ACC112 (cell line): ENCODE measurements around the gene ZDHHC7.

Experiments used
- H2AFZ ChIP-seq: fragments of 200-600 bp; sonication (generic); one replicate; pipeline ENCODE4 v1.6.0; 2017; ENCODE audit warnings: antibody characterized with exemption, low read length; ENCODE audit not compliant: unreplicated experiment
- H3K27ac ChIP-seq: fragments of 200-600 bp; sonication (generic); 2 replicates; pipeline ENCODE4 v1.5.1; 2014; ENCODE audit warnings: low read depth, mild to moderate bottlenecking, antibody characterized with exemption, low read length, moderate library complexity
- H3K27me3 ChIP-seq: fragments of 200-600 bp; sonication (generic); 2 replicates; pipeline ENCODE4 v1.6.1; 2014; ENCODE audit warnings: mild to moderate bottlenecking, antibody characterized with exemption, low read length, moderate library complexity, mixed read lengths; ENCODE audit not compliant: insufficient read depth
- H3K36me3 ChIP-seq: fragments of 200-600 bp; sonication (generic); 2 replicates; pipeline ENCODE4 v1.6.1; 2016; ENCODE audit warnings: mild to moderate bottlenecking, antibody characterized with exemption, low read length, moderate library complexity, mixed read lengths; ENCODE audit not compliant: insufficient read depth
- H3K4me1 ChIP-seq: fragments of 200-600 bp; sonication (generic); one replicate; pipeline ENCODE4 v1.6.1; 2016; ENCODE audit warnings: low read length, mixed read lengths; ENCODE audit not compliant: insufficient read depth, unreplicated experiment, control insufficient read depth
- H3K4me3 ChIP-seq: fragments of 200-600 bp; sonication (generic); 2 replicates; pipeline ENCODE4 v1.5.1; 2014; ENCODE audit warnings: mild to moderate bottlenecking, low read depth, low read length
- H3K79me2 ChIP-seq: fragments of 200-600 bp; sonication (generic); one replicate; pipeline ENCODE4 v1.6.0; 2016; ENCODE audit warnings: low read length; ENCODE audit not compliant: control insufficient read depth, unreplicated experiment, insufficient read depth

The ZDHHC7 gene

GRCh38 chr16:84976644-84977400 is 34.5 kb downstream of the ZDHHC7 start:
- Histone ChIP-seq H3K79me2 (no peaks in the 10 kb centered on the region), H3K27me3 (no peaks in the 10 kb centered on the region), H3K36me3 (peaks cover 30% of the 10 kb centered on the region), H2AFZ (no peak overlapping the region), H3K27ac (peak overlapping the region; percentile 79), H3K4me1 (peaks cover 42% of the 10 kb centered on the region), H3K4me3 (no peak overlapping the region; the same call in 1 of the 2 replicates)

- Histone ChIP-seq H3K79me2 (no peaks in the 10 kb centered on the region), H3K27ac (no peak overlapping the region), H3K4me1 (peaks cover 42% of the 10 kb centered on the region), H3K27me3 (no peaks in the 10 kb centered on the region), H2AFZ (no peak overlapping the region), H3K36me3 (peaks cover 23% of the 10 kb centered on the region), H3K4me3 (no peak overlapping the region)
These were observed 35.8 kb downstream of the ZDHHC7 start for GRCh38 chr16:84975522-84975921.

DNA sequence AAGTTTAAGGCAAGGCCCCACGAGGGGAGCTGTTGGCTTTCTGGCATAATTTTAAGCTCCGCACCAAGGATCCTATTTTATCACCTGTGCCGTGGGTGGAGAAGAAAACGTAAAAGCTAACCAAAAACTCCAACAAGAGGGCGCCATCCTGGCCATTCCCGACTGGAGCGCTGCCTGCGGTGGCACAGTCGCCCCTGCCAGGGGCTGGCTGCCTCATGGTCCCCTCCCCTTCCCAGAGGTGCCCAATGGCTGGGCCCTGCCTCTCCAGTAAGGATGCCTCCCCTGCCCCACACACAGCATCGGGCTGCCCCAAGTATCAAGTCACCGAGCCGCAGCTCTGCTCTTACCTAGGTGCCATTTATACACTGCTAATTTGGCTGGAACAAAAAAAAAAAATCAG is 36.3 kb downstream of the ZDHHC7 start:
- H3K4me1 ChIP-seq, result peaks cover 42% of the 10 kb centered on the region
- H3K4me3 ChIP-seq, result no peak overlapping the region
- no peaks in the 10 kb centered on the region for H3K27me3 ChIP-seq
- no peak overlapping the region for H2AFZ ChIP-seq
- peaks cover 22% of the 10 kb centered on the region for H3K36me3 ChIP-seq
- no peak overlapping the region for H3K27ac ChIP-seq
- H3K79me2 ChIP-seq, result no peaks in the 10 kb centered on the region

GRCh38 chr16:84973776-84974523 is 37.4 kb downstream of the ZDHHC7 start:
- H3K27me3 ChIP-seq, result no peaks in the 10 kb centered on the region
- H3K36me3 ChIP-seq, result peaks cover 20% of the 10 kb centered on the region
- H3K27ac ChIP-seq, result no peak overlapping the region
- H3K4me1 ChIP-seq, result peaks cover 32% of the 10 kb centered on the region
- no peaks in the 10 kb centered on the region for H3K79me2 ChIP-seq
- no peak overlapping the region for H3K4me3 ChIP-seq
- no peak overlapping the region for H2AFZ ChIP-seq

- H3K27ac ChIP-seq, result peak overlapping the region; percentile 55
- no peaks in the 10 kb centered on the region for H3K27me3 ChIP-seq
- H3K79me2 ChIP-seq, result no peaks in the 10 kb centered on the region
- no peak overlapping the region for H2AFZ ChIP-seq
- H3K4me3 ChIP-seq, result no peak overlapping the region
- peaks cover 18% of the 10 kb centered on the region for H3K36me3 ChIP-seq
- H3K4me1 ChIP-seq, result peaks cover 28% of the 10 kb centered on the region
These were observed 38.1 kb downstream of the ZDHHC7 start for GRCh38 chr16:84973236-84973635.

DNA sequence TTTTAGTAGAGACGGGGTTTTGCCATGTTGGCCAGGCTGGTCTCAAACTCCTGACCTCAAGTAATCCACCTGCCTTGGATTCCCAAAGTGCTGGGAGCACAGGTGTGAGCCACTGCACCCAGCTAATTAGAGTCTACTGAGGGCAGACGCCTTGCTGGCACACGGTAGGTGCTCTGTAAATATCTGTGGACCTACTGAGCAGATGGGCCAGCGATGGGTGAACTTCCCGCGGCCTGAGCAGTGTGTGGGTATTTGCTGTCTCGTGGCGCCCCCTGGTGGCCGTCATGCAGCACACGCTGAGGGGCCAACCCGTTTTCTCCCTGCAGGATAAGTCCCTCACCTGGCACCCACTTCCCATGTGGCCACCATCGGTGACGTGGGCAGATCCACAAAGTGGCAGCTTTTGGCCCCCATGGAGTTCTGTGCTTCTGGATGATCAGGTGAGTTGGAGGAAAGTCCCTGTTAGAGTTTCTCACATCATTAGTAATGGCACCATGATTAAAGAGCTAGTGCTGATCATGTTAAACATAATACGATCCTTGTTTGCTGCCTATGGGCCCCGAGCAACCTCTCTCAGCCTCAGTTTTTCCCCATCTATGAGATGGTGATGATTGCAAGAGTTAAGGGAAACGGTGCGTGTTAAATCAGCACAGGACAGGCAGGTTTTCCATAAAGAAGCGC is 40.7 kb downstream of the ZDHHC7 start:
- no peaks in the 10 kb centered on the region for H3K79me2 ChIP-seq
- H2AFZ ChIP-seq, result no peak overlapping the region
- H3K27ac ChIP-seq, result no peak overlapping the region
- peaks cover 12% of the 10 kb centered on the region for H3K4me1 ChIP-seq
- peaks cover 3% of the 10 kb centered on the region; the same call in 1 of the 2 replicates for H3K36me3 ChIP-seq
- no peak overlapping the region for H3K4me3 ChIP-seq
- H3K27me3 ChIP-seq, result no peaks in the 10 kb centered on the region

DNA sequence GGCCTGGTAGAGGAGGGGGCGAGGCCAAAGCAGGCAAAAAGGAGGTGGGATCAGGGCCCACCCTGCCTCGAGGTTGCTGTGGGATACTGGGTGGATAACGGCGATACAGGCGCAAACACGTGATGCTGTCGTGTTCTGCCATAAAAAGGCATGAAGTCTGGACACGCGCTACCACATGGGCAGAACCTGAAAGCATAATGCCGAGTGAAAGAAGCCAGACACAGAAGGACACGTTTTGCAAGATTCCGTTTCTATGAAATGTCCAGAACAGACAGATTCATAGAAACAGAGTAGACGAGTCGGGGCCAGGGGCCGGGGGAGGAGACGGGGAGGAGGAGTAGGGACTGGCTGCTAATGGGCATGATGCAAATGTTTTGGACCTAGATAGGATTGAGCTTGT is 43.5 kb downstream of the ZDHHC7 start:
- Histone ChIP-seq H3K79me2 (no peaks in the 10 kb centered on the region), H3K4me3 (no peak overlapping the region), H3K36me3 (no peaks in the 10 kb centered on the region), H3K4me1 (peaks cover 8% of the 10 kb centered on the region), H2AFZ (no peak overlapping the region), H3K27ac (no peak overlapping the region), H3K27me3 (no peaks in the 10 kb centered on the region; the same call in 1 of the 2 replicates)

DNA sequence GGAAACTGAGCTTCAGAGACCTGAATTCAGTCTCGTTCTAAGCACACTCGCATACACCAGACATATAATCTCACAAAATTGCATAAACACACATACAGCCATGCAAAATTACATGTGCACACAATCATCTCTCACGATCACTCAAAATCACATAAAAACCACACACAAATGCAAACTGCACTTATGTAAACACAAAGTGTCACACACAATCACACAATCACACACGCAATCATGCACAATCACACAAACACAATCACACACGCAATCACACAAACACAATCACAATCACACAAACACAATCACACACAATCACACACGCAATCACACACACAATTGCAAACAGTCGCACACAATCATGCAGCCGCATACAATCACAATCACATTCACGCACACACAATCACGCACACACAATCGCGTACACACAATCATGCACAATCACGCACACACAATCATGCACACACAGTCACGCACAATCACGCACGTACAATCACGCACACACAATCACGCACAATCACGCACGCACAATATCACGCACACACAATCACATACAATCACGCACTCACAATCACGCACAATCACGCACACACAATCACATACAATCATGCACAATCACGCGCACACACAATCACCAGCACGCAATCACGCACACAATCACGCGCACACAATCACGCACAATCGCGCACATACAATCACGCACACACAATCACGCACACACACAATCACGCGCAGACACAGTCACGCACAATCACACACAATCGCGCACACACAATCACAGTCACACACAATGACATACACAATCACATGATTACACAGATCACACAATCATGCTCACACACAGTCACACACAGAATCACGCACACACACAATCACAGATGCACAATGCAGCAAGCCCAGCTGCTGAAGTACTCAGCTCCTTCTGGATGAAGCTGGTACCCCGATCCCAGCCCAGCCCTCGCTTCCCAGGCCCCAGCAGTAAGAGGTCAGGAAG is 45.6 kb downstream of the ZDHHC7 start:
- no peak overlapping the region for H3K27ac ChIP-seq
- H3K27me3 ChIP-seq, result no peaks in the 10 kb centered on the region; the same call in 1 of the 2 replicates
- no peak overlapping the region for H3K4me3 ChIP-seq
- no peaks in the 10 kb centered on the region for H3K79me2 ChIP-seq
- H3K4me1 ChIP-seq, result no peaks in the 10 kb centered on the region
- no peaks in the 10 kb centered on the region for H3K36me3 ChIP-seq
- no peak overlapping the region for H2AFZ ChIP-seq

GRCh38 chr16:84964386-84965128 is 46.8 kb downstream of the ZDHHC7 start:
- H2AFZ ChIP-seq, result no peak overlapping the region
- no peak overlapping the region for H3K27ac ChIP-seq
- H3K79me2 ChIP-seq, result no peaks in the 10 kb centered on the region
- no peaks in the 10 kb centered on the region; the same call in 1 of the 2 replicates for H3K27me3 ChIP-seq
- no peaks in the 10 kb centered on the region for H3K4me1 ChIP-seq
- H3K36me3 ChIP-seq, result no peaks in the 10 kb centered on the region
- no peak overlapping the region for H3K4me3 ChIP-seq
